Measurements from ENCODE around the gene CYBA. TPM values are rescaled to one million over a fixed set of nuclear protein-coding genes. Genes with fewer than 3 reads are reported as not detected.

Gene CYBA
- total RNA-seq, 2 experiments from 2014 or later, result 359 to 601 TPM

GRCh38 chr16:88599825-88600538 is 50.9 kb downstream of the CYBA start:
- CTCF ChIA-PET (ENCODE audit: unreplicated experiment), result no interaction called here
- H3K36me3 ChIP-seq (ENCODE audit: insufficient read depth, low read length), result peaks cover 77% of the 10 kb centered on the region
- H3K4me1 ChIP-seq (ENCODE audit: insufficient read depth, low read length, poor library complexity, severe bottlenecking), result no peaks in the 10 kb centered on the region

GRCh38 chr16:88599092-88599733 is 51.6 kb downstream of the CYBA start:
- H3K4me3 ChIP-seq (ENCODE audit: low read depth, low read length, poor library complexity, severe bottlenecking), result no peak overlapping the region
- DNase-seq (ENCODE audit: low spot score), result no peak
- TF ChIP-seq CTCF (conservative IDR thresholded peaks at IDR 0.05; ENCODE audit: low read length), result no peak
- no peak for TF ChIP-seq EZH2phosphoT487 (IDR thresholded peaks at IDR 0.05; ENCODE audit: borderline replicate concordance, low read depth, low read length)
- H4K20me1 ChIP-seq (ENCODE audit: insufficient read depth, low read length), result peaks cover 2% of the 10 kb centered on the region; the same call in 1 of the 2 replicates
- ChIA-PET CTCF (ENCODE audit: unreplicated experiment) (no interaction called here), POLR2A (no interaction called here)
- intact Hi-C loops (cut with micrococcal nuclease; ENCODE audit: unreplicated experiment), result no loop called here
- no peak overlapping the region for H3K4me2 ChIP-seq (ENCODE audit: low read length)
- no peak overlapping the region for H3K27ac ChIP-seq (ENCODE audit: low read depth, low read length, poor library complexity, severe bottlenecking)
- no peaks in the 10 kb centered on the region for H3K9me3 ChIP-seq (ENCODE audit: low read length)
- H3K4me1 ChIP-seq (ENCODE audit: insufficient read depth, low read length, poor library complexity, severe bottlenecking), result no peaks in the 10 kb centered on the region
- no peaks in the 10 kb centered on the region for H3K9me2 ChIP-seq (ENCODE audit: insufficient read depth, low read length)
- no TSS peak for BruUV-seq (replicated peaks)
- no peak overlapping the region for H2AFZ ChIP-seq (ENCODE audit: low read length)
- peaks cover 73% of the 10 kb centered on the region for H3K36me3 ChIP-seq (ENCODE audit: insufficient read depth, low read length)
- H3K79me2 ChIP-seq (ENCODE audit: insufficient read depth, low read depth, low read length), result no peaks in the 10 kb centered on the region

More at GRCh38 chr16:88599825-88600538, 50.9 kb downstream of the CYBA start:
- TF ChIP-seq EZH2phosphoT487 (IDR thresholded peaks at IDR 0.05; ENCODE audit: borderline replicate concordance, low read depth, low read length) (no peak), CTCF (conservative IDR thresholded peaks at IDR 0.05; ENCODE audit: low read length) (no peak)
- BruUV-seq (replicated peaks), result no TSS peak
- no peak for DNase-seq (ENCODE audit: low spot score)
- H3K4me3 ChIP-seq (ENCODE audit: low read depth, low read length, poor library complexity, severe bottlenecking), result no peak overlapping the region
- no peak overlapping the region for H3K4me2 ChIP-seq (ENCODE audit: low read length)
- no peak overlapping the region for H2AFZ ChIP-seq (ENCODE audit: low read length)
- no peaks in the 10 kb centered on the region for H4K20me1 ChIP-seq (ENCODE audit: insufficient read depth, low read length)
- POLR2A ChIA-PET, result no interaction called here
- intact Hi-C loops (cut with micrococcal nuclease; ENCODE audit: unreplicated experiment), result no loop called here
- no peak overlapping the region for H3K27ac ChIP-seq (ENCODE audit: low read depth, low read length, poor library complexity, severe bottlenecking)
- H3K79me2 ChIP-seq (ENCODE audit: insufficient read depth, low read depth, low read length), result no peaks in the 10 kb centered on the region
- no peaks in the 10 kb centered on the region for H3K9me2 ChIP-seq (ENCODE audit: insufficient read depth, low read length)
- no peaks in the 10 kb centered on the region for H3K9me3 ChIP-seq (ENCODE audit: low read length)
